ENCODE data around the gene TMOD1.

DNA sequence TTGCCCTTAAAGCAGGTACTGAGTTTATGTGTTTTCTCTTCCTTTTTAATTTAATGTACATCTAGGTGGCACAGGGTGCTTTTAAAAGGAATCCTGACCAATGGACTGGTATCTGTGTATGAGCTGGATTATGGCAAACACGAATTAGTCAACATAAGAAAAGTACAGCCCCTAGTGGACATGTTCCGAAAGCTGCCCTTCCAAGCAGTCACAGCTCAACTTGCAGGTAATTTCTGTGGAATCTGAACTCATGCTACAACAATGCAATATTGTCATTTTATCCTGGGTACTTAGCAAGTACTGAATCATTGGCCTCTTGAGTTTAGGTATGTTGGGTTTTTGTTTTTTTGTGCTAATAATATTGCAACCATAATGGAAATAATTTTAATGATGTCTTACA, 14.4 kb upstream of the TMOD1 start:
- no peak for TF ChIP-seq EP300 (IDR thresholded peaks at IDR 0.05)
- TF ChIP-seq, protein P1, sequence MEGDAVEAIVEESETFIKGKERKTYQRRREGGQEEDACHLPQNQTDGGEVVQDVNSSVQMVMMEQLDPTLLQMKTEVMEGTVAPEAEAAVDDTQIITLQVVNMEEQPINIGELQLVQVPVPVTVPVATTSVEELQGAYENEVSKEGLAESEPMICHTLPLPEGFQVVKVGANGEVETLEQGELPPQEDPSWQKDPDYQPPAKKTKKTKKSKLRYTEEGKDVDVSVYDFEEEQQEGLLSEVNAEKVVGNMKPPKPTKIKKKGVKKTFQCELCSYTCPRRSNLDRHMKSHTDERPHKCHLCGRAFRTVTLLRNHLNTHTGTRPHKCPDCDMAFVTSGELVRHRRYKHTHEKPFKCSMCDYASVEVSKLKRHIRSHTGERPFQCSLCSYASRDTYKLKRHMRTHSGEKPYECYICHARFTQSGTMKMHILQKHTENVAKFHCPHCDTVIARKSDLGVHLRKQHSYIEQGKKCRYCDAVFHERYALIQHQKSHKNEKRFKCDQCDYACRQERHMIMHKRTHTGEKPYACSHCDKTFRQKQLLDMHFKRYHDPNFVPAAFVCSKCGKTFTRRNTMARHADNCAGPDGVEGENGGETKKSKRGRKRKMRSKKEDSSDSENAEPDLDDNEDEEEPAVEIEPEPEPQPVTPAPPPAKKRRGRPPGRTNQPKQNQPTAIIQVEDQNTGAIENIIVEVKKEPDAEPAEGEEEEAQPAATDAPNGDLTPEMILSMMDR (IDR thresholded peaks at IDR 0.05): no peak
